ENCODE data around the gene LOXL3.
A peak's percentile ranks its signal among the peaks of the same experiment; 100 is the strongest.

LOXL3 gene

DNA sequence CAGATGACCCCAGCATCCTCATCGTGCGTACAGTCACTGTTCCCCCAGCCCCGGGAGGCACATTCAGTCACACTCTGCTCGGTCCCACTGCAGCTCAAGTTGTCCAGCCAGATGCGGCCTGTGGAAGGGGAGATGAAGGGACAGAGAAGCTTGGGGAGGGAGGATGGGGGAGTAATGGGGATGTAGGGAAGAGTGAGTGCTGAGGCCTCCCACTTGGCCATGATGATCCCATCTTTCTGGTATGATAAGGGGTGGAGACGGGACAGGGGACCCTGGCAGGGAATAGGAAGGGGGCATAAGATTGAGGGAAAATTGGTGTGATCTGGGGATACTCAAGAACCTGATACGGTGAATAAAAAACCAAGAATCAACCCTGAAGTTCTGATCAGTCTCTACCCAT is 3.5 kb downstream of the LOXL3 start:
- no peak for DNase-seq (ENCODE audit: low read depth in 3 of 3)

DNA sequence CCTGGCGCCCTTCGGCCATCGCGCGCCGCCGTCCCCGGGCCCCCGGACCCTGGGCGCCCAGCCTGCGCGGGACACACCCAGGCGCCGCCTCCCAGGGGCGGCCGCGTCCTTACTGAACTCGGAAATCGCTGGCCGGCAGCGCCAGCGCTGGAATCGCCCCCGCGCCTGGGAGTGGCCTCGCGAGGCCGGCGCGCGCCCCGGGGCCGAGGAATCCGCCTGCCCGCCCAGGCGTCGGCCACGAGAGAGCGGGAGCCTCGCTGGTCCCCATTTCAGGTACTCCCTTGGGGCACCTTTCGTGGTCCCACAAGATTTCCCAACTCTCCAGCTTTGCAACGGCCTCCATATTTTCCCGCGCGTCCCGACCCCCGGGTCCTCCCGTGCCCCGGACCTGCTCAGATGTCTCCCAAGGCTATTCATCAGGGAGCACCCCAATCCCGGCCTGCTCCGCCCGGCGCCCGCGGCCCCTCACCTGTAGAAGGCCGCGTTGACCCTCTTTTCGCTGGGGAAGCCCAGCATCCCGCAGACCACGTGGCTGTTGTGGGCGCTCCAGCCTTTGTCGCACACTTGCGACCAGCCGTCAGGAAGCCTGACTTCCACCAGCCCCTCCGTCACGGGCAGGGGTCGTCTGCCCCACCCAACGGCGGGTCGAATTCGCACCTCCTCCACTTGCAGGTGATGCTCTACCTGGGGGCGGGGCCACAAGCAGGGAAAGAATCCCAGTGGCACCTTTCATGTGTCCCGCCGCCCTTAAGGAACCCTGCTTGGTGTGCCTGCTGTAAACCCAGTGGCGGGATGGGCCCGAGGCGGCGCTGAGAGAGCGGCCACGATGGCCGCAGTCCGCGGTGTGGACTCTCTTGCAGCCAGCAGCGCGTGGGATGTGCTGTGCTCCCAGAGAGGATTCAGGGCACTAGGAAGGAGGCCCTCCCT is 4.6 kb downstream of the LOXL3 start:
- DNase-seq (ENCODE audit: low read depth in 3 of 3): peak in 1 of 3 experiments; percentile 32

DNA sequence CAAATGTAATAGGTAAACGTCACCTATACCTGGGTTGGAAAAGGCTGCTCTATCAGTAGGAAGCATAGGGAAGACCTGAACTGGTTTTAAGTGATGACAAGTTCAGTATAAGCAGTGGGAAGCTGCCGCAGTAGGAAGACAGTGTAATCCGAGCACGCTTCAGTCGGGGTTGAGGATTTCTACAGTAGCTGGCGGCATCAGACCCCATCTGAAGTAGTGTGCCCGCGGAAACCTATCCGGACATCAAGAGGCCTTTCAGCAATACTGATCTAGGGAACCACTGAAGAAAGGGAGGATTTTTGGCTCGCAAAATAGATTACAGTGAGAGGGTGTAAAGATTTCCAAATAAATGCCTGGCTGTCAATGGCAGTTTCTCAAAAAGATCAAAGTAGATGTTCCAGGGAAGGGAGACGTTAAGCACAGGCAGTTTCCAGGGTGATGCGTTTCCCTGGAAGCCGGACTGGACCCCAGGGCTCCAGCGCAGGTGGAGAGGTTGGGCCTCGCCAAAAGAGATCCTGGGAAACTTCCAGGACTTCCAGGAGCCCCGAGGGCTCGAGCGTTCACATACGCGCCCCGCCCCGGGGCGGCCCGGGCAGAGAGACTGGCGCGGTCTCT is 5.3 kb downstream of the LOXL3 start:
- DNase-seq (ENCODE audit: low read depth in 3 of 3): no peak

DNA sequence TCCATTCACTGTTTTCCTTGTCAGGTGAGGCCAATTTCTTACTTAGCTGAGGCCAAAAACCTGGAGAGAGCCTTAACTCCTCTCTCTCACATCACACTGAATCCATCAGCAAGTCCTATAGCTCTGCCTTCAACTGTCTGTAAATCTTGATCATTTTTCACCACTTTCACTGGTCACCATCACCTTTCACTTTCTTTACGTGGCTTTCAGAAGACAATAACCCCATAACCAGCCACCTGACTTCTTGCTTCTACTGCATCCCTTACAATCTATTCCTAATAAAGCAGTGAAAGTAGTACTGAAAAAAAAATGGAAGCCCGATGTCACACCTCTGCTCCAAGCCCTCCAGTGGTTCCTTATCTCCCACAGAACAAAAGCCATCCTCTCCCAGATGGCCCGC is 7.7 kb downstream of the LOXL3 start:
- DNase-seq (ENCODE audit: low read depth in 3 of 3): no peak

DNA sequence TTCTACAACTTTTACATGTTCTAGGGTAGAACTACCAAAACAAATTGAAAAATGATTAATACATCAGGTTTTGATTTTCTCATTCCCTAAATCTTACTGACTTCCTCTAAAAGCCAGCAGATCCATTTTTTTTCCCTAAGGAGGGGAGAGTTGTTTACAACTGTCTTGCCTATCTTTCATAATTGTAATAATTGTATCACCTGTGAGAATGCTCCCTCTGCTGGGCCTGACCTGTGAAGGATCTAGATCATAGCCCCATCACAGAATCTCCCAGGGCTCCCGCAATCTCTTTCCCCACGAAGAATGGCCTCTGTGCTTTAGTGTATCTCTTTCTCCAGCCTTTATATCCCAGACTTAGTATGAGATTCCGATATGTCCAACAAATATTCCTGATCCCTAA is 9.1 kb downstream of the LOXL3 start:
- no peak for DNase-seq (ENCODE audit: low read depth in 3 of 3)

DNA sequence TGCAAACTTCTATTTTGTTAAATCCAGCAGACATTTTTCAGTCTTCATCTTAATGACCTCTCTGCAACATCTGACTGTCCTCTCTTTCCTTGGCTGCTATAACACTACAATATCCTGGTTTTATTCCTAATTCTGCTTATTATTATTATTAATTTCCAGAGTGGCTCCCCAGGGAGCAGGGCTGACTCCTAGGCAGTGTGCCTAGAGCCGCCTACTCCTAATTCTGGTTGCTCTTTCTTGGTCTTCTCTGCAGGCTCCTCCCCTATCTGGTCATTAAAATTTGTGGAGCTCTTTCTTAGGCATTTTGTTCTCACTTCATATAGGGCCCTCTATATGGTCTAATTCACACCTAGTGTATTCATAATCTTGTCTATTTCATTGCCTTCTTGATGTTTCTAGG is 10.8 kb downstream of the LOXL3 start:
- DNase-seq (ENCODE audit: low read depth in 3 of 3): no peak

DNA sequence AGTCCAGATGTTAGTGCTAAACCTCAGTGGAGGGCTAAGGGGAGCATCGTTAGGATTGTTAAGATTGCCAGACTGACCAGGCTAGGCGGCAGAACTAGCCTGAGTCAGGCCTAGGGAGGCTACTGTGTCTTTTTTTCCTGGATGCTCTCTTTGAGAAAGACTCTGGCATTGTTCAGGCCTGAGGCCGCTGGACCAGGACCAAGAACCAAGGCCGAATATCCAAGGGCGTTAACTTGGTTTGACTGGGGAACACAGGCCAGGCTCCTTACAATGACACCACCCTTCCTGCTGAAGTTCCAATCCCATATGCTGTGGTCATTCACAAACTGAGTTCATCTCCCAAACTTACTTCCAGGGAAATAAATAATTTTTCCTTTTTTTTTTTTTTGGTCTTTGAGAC is 13.5 kb downstream of the LOXL3 start:
- no peak for DNase-seq (ENCODE audit: low read depth in 3 of 3)

DNA sequence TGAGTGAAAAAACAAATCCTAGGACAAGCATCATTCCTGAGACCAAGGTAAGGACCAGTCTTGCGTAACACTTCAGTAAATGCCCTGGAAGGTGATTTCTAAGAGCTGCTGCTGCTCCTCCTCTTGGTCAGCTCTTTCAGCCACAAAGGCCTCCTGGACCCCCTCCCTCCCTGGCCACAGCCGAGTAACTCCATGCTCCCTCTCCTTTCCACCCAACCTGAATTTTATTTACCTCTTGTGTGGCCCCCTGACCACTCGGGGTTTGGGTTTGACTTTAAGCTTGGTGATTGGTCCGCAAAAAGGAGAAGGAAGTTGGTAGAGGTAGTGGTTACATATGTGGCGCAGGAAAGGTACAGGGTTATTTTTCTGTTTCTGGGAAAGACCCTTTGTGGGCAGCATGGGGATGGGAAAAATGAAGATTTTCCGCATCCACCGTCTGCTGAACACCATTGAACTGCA is 14.8 kb downstream of the LOXL3 start:
- DNase-seq (ENCODE audit: low read depth in 3 of 3): no peak

DNA sequence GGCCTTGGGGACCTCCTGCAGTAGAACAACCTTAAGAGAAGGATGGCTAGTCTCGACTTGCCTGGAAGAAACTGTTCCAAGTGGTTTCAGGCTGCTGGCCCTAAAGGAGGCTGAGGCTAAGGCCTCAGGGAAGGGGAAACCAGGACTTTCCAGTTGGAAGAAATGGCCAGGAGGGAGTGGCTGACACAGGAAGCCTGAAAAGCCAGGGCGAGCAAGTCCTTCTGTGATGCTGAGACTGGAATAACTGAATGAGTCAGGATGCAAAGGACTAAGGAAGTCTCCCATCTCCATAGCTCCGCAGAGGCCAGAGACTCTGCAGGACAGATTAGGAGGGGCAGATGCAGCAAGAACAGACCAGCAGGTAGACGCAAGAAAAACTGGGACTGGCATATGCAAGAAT is 16.6 kb downstream of the LOXL3 start:
- DNase-seq (ENCODE audit: low read depth in 3 of 3): no peak

DNA sequence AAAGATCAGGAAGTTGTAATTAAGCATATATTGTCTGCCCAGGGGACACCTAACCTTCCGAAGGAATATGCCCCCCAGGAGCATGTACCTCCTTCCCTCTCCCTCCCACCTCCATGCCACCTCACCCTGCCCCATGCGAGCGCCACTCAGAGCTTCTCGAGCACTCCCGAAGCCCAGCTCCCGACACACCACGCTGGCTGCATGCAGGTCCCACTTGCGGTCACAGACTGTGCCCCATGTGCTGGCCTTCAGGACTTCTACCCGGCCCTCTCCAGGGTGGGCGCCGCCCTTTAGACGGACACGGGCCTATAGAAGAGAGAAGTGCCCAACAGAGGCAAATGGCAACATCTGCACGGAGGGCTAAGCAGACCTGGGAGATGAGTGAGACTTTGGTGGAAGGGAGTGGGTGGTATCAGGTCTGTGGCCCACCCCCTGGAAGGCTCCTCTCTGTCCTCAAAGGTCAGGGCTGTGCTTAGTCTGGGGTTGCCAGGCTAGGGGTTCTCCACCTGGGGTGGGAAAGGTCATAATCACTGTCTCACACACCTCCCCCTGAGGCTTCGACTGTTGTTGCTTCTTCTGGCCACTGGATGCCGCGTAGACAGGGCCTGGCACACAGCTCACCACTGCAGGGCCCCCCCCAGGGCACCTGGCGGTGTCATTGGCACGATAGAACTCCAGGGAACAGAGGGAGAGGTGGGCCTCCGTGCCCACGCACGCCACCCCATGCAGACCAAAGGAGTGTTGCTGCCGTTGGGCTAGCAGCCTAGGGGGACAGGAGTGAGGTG is 17.4 kb downstream of the LOXL3 start:
- no peak for DNase-seq (ENCODE audit: low read depth in 3 of 3)

DNA sequence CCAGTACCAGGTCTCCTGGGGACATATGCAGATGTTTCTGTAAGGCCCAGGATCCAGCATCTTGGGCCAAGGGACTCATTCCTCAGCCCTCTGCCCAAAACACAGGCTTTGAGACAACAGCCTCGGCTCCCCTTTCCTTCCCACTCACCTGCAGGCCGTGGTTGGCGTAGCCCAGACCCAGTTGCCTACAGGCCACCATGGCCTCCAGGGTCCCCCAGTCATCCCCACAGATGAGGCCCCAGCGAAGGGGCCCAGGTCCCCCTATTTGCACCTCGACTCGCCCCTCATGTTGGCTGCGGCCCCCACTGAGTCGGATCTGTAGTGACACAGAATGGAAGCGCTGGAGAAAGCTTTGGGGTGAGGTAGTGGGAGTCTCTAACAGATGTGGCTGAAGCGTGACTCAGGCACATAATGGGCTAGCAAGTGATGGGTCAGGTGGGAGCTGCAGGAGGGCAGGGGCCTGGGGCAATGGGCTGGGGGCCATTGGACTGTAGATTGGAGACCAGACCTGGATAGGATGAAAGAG is 18.2 kb downstream of the LOXL3 start:
- no peak for DNase-seq (ENCODE audit: low read depth in 3 of 3)

DNA sequence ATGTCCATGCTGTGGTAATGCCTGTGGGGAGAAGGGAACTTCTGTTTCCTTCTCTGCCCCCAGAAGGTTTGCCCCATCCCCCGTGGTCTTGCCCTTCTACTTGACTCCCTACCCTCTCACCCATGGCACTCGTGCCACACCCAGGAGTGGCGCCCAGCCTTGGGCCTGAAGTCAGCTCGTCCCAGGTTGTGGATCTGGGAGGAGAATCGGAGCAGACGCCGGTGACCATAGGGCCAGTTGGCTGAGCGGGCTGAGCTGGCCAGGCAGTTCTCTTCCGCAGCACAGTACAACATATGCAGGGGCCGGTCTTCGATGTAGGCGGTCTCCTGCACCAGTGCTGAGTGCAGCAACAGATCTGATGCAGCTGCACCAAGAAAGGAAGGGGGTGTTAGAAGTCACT is 19.3 kb downstream of the LOXL3 start:
- DNase-seq (ENCODE audit: low read depth in 3 of 3): no peak

DNA sequence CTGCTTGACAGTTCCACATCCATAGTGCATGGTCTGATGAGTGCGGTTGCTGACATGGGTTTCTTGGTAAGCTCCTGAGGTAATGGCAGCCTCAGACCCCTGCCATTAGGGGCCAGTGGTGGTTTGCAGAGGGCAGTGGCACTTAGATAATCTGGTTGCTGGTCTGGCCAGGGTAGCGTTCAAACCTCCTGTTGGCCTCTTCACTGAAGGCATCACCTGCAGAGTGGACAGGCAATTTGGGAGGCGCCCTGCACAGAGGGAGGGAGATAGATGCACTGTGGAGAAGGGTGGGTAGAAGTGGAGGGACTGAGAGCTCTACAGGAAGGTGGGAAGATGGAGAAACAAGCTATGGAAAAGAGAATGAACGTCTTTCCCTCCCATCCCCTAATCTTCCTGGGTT is 20.3 kb downstream of the LOXL3 start:
- no peak for DNase-seq (ENCODE audit: low read depth in 3 of 3)

DNA sequence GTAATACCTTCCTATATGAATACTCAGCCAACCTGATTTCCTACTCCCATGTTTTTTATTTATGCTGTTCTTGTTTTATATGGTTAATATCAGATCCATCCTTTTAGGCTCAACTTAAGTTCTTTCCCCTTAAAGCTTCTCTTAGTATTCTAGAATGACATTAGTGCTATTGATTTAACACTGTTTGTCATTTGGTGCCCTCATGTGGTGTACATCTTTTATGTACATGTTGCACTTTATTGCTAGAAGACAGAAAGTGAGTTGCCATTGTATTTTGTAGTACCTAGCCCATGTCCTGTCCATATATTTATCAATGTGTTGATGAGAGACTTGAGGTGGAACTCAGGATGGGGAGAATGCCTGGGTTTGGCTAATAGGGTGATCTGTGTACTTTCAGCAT is 21.5 kb downstream of the LOXL3 start:
- no peak for DNase-seq (ENCODE audit: low read depth in 3 of 3)

DNA sequence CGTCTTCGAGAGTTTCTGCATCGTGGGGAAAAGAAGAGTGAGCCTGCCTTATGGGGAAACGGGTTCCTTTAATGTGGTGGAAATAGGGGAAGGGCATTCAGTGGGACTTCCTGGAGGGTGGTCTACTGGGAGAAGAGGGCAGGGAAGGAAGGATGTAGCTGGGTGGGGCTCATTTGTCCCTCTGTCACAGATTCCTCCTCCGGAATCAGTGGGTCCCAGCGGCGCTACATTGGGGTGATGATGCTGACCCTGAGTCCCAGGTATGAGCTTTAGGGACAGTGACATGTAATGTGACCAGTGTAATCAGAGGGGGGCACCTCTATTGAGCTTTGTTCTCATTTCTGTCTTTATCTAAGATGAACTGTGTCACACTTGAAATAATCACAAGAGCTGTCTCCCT is 22.1 kb downstream of the LOXL3 start:
- DNase-seq (ENCODE audit: low read depth in 3 of 3): no peak

DNA sequence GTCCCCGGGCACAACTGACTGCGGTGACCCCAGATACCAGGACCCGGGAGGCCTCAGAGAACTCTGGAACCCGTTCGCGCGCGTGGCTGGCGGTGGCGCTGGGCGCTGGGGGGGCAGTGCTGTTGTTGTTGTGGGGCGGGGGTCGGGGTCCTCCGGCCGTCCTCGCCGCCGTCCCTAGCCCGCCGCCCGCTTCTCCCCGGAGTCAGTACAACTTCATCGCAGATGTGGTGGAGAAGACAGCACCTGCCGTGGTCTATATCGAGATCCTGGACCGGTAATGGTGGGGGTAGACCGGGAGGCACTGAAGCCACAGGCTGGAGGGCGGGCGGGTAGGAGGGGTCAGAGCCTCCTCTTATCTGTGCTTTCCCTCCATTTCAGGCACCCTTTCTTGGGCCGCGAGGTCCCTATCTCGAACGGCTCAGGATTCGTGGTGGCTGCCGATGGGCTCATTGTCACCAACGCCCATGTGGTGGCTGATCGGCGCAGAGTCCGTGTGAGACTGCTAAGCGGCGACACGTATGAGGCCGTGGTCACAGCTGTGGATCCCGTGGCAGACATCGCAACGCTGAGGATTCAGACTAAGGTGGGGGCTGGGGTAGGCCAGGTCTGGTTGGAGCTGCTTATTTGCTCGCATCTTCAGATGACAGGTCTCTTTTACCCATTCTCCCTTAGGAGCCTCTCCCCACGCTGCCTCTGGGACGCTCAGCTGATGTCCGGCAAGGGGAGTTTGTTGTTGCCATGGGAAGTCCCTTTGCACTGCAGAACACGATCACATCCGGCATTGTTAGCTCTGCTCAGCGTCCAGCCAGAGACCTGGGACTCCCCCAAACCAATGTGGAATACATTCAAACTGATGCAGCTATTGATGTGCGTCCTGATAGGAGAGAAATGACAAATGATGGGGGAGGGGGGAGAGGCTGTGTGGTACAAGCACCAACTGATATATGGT is 23.2 kb downstream of the LOXL3 start:
- DNase-seq (ENCODE audit: low read depth in 3 of 3): peak in 1 of 3 experiments; percentile 46

DNA sequence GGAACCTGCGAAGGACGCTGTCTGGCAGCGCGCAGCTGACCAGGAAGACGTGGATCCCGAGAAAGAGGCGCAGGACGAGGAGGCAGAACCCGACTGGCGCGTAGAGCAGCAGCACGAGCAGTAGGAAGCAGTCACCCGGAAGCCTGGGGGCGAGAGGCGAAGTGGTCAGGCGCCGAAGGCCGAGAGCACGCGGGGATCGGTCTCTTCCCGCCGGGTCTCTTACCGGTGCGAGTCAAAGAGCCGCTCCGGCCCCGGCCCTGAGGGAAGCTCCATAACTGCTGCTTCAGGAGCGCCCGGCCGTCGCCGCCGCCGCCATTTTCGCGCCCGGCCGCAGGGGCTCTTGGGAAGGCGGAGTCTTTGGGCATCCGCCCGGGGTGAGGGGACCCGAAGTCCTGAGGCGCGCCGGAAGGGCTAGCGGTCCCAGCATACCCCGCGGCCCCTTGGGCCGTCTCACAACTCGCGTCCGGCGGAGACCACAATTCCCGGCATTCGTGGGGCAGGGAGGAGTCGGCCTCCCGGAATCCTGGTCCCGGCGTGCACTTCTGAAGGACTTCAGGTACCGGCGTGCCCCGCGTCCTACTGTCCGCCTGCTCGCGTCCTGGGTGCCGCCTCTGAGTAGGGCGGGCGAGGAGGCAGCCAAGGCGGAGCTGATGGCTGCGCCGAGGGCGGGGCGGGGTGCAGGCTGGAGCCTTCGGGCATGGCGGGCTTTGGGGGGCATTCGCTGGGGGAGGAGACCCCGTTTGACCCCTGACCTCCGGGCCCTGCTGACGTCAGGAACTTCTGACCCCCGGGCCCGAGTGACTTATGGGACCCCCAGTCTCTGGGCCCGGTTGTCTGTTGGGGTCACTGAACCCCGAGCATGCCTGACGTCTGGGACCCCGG is 24.1 kb downstream of the LOXL3 start, which contains the start of the genes AUP1 and HTRA2:
AUP1 (minus strand) TSS at position 350 of the 882 bp plus-strand sequence; CDS start at position 273, 77 bp downstream.
HTRA2 (plus strand) TSS at position 577 of the 882 bp plus-strand sequence; CDS start at position 651, 74 bp downstream.
- peak; percentile 84 to 96 (median 87) for DNase-seq (ENCODE audit: low read depth in 3 of 3)

DNA sequence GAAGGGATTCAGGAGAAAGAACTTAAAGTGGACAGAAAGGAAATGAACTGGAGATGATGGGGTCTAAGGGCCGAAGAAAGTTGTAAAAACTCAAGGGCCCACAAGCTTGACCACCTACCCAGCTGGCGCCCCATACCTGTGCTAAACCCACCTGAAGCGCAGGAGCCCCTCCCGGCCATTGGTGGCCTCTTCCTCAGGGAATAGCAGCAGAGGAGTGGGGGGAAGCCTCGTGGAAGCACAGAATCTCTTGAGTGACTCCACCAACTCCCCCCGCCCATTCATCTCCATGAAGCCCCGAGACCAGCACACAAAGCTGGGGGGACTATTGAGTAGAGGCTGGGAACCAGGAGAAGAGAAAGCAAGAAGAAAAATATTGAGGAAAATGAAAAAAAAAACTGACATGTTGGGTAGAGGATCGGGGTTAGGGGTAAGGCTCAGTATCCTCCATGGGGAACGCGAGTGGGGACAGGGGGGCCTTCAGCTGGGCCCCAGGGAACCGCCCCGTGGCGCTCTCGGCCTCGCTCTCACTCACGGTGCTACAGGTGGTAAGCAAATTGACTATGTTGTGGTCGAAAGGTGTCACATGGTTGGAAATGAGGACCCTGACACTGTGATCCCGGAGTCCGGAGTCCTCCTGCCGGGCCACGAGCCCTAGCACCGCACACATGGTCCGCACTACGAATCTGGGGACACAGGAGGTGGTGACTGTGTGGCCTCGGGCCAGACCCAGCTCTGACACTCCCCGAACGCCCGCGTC is 25.0 kb downstream of the LOXL3 start:
- no peak for DNase-seq (ENCODE audit: low read depth in 3 of 3)

DNA sequence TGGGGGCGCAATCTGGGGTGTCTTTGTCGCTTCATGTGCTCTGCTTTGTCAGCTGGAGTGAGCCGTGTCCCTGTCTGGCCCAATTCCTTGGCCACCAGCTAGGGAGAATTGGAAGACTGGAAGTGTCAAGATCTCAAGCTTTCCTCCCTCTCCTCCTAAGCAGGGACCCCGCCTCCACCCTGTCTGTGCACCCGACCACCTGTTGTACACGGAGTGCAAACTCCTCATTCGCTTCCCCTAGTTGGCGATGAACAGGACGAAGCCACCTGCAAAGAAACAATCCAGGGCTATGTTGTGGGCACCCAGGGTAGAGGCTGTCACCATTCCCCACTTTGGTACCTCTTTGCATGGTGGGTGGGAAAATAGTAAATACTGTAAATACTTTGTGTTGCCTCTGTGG is 26.0 kb downstream of the LOXL3 start:
- no peak for DNase-seq (ENCODE audit: low read depth in 3 of 3)
